Caco-2 (cell line): Measurements from ENCODE around the gene APEH. TPM values are rescaled to one million over a fixed set of nuclear protein-coding genes. Genes with fewer than 3 reads are reported as not detected.
A peak's percentile ranks its signal among the peaks of the same experiment; 100 is the strongest.

Experiments
- BruUV-seq: library from RNA; stranded (reverse); fragments of 400-500 nt; replicated peaks from 2 replicates; lab custom pipeline; 2021; lab: Mats Ljungman, UMichigan
- CTCF ChIA-PET: fragments of 300-600 bp; sonication (Branson Sonifier 250); formaldehyde crosslinking; loops from one replicate; lab custom pipeline; 2022; ENCODE audit warnings: antibody characterized with exemption; lab: Charles Lee
- POLR2A ChIA-PET: fragments of 300-600 bp; sonication (Branson Sonifier 250); formaldehyde crosslinking; loops from one replicate; lab custom pipeline; 2022; ENCODE audit warnings: antibody characterized with exemption; lab: Charles Lee
- DNase-seq, 2 experiments: peaks; one replicate each; pipeline versions ENCODE4 v3.0.0 to v3.0.0-alpha.2; 2020 to 2022
- H3K27me3 ChIP-seq: replicated peaks from 2 replicates; pipeline ENCODE4 v1.6.0; 2011; ENCODE audit warnings: low read length; ENCODE audit not compliant: control insufficient read depth, insufficient read depth
- H3K36me3 ChIP-seq: 2 replicates; pipeline ENCODE4 v1.5.1; 2011; ENCODE audit warnings: low read length; ENCODE audit not compliant: control insufficient read depth, insufficient read depth
- H3K4me1 ChIP-seq: fragments of 250-450 bp; sonication (Bioruptor Pico); 2 replicates; pipeline ENCODE4 v1.5.1; 2020; ENCODE audit warnings: mild to moderate bottlenecking
- H3K4me3 ChIP-seq: 2 replicates; pipeline ENCODE4 v1.5.1; 2011; ENCODE audit warnings: low read depth, mild to moderate bottlenecking, control low read depth, low read length
- H3K9me3 ChIP-seq: fragments of 250-450 bp; sonication (Bioruptor Pico); 2 replicates; pipeline ENCODE4 v1.5.1; 2020; ENCODE audit warnings: mild to moderate bottlenecking, moderate library complexity
- H3K27ac Mint-ChIP-seq: one replicate; pipeline ENCODE4 v1.8.0; 2022; ENCODE audit warnings: mixed read lengths; ENCODE audit not compliant: unreplicated experiment
- H3K27me3 Mint-ChIP-seq: one replicate; pipeline ENCODE4 v1.8.0; 2022; ENCODE audit warnings: mixed read lengths; ENCODE audit not compliant: insufficient read depth, unreplicated experiment
- H3K36me3 Mint-ChIP-seq: one replicate; pipeline ENCODE4 v1.8.0; 2022; ENCODE audit warnings: mild to moderate bottlenecking, mixed read lengths; ENCODE audit not compliant: insufficient read depth, unreplicated experiment
- H3K4me1 Mint-ChIP-seq: one replicate; pipeline ENCODE4 v1.8.0; 2022; ENCODE audit warnings: low read depth, mixed read lengths; ENCODE audit not compliant: unreplicated experiment
- H3K4me3 Mint-ChIP-seq: one replicate; pipeline ENCODE4 v1.8.0; 2022; ENCODE audit warnings: mild to moderate bottlenecking, moderate library complexity, mixed read lengths; ENCODE audit not compliant: unreplicated experiment
- H3K9me3 Mint-ChIP-seq: one replicate; pipeline ENCODE4 v1.8.0; 2022; ENCODE audit warnings: mixed read lengths; ENCODE audit not compliant: unreplicated experiment
- CTCF ChIP-seq, 2 experiments: fragments of 200-600 bp in 1 of 2; IDR thresholded peaks; 1 replicate in 1 of 2; 2 replicates in 1 of 2; pipeline versions ENCODE4 v1.5.1 to v1.8.0; 2011 to 2022; ENCODE audit warnings: antibody characterized with exemption in 1 of 2, control low read depth in 1 of 2, inconsistent platforms in 1 of 2, low read depth in 1 of 2, low read length in 1 of 2, mild to moderate bottlenecking in 1 of 2, moderate library complexity in 1 of 2; ENCODE audit not compliant: insufficient read depth in 1 of 2, severe bottlenecking in 1 of 2, unreplicated experiment in 1 of 2
- intact Hi-C: fragments of 100-400 bp; cut with micrococcal nuclease; formaldehyde crosslinking; loops from one replicate; pipeline ENCODE4 v1.10.0; 2022; ENCODE audit not compliant: unreplicated experiment
- total RNA-seq: library from RNA; stranded (reverse); gene quantifications from 2 replicates; pipeline ENCODE4 v1.2.3, GENCODE V29; 2022

Gene APEH
- total RNA-seq, 1 experiment from 2014 or later = 236 TPM

GRCh38 chr3:49721896-49722781 lies 48.0 kb downstream of the APEH start:
- POLR2A ChIA-PET = no interaction called here

GRCh38 chr3:49722896-49723295 lies 48.7 kb downstream of the APEH start:
- intact Hi-C loops = loop anchor here (5.0 kb wide), 1 partner anchor 64 kb away; the partner anchor contains the start of gene IP6K1
- no peak for TF ChIP-seq CTCF (IDR thresholded peaks at IDR 0.05; ENCODE audit: insufficient read depth in 1 of 2, low read depth in 1 of 2, low read length in 1 of 2, severe bottlenecking in 1 of 2, unreplicated experiment in 1 of 2)
- H3K9me3 Mint-ChIP-seq = no peaks in the 10 kb centered on the region
- Histone ChIP-seq H3K36me3 (peaks cover 4% of the 10 kb centered on the region), H3K4me1 (peaks cover 9% of the 10 kb centered on the region), H3K4me3 (peak overlapping the region; percentile 99), H3K27me3 (no peaks in the 10 kb centered on the region), H3K9me3 (no peaks in the 10 kb centered on the region)
- peaks cover 75% of the 10 kb centered on the region for H3K36me3 Mint-ChIP-seq
- peak overlapping the region; percentile 92 for H3K27ac Mint-ChIP-seq
- BruUV-seq = no TSS peak
- no peaks in the 10 kb centered on the region for H3K27me3 Mint-ChIP-seq
- ChIA-PET CTCF (interaction anchor here (0.9 to 1.8 kb wide), 4 partner anchors 80 to 183 kb away, joined by 3 to 4 read pairs (median 4); partner anchors contain the start of gene INKA1), POLR2A (no interaction called here)
- H3K4me1 Mint-ChIP-seq = peaks cover 7% of the 10 kb centered on the region
- H3K4me3 Mint-ChIP-seq = peak overlapping the region; percentile 79
- DNase-seq = peak in 1 of 2 experiments; percentile 36

More at GRCh38 chr3:49721896-49722781, 48.0 kb downstream of the APEH start:
- no peaks in the 10 kb centered on the region for H3K27me3 ChIP-seq
- Mint-ChIP-seq H3K4me1 (peaks cover 7% of the 10 kb centered on the region), H3K9me3 (no peaks in the 10 kb centered on the region), H3K36me3 (peaks cover 73% of the 10 kb centered on the region), H3K27me3 (no peaks in the 10 kb centered on the region), H3K4me3 (peak overlapping the region; percentile 79), H3K27ac (peak overlapping the region; percentile 92)
- H3K4me3 ChIP-seq = no peak overlapping the region
- BruUV-seq = no TSS peak
- DNase-seq = no peak
- intact Hi-C loops = loop anchor here (5.0 kb wide), 1 partner anchor 65 kb away; the partner anchor contains the start of gene IP6K1
- peaks cover 4% of the 10 kb centered on the region for H3K36me3 ChIP-seq
- H3K9me3 ChIP-seq = no peaks in the 10 kb centered on the region
- TF ChIP-seq CTCF (IDR thresholded peaks at IDR 0.05; ENCODE audit: insufficient read depth in 1 of 2, low read depth in 1 of 2, low read length in 1 of 2, severe bottlenecking in 1 of 2, unreplicated experiment in 1 of 2) = no peak
- H3K4me1 ChIP-seq = peaks cover 9% of the 10 kb centered on the region
- CTCF ChIA-PET = interaction anchor here (0.9 to 1.8 kb wide), 3 partner anchors 81 to 182 kb away, joined by 3 to 4 read pairs (median 4); partner anchors contain the start of gene INKA1

DNA sequence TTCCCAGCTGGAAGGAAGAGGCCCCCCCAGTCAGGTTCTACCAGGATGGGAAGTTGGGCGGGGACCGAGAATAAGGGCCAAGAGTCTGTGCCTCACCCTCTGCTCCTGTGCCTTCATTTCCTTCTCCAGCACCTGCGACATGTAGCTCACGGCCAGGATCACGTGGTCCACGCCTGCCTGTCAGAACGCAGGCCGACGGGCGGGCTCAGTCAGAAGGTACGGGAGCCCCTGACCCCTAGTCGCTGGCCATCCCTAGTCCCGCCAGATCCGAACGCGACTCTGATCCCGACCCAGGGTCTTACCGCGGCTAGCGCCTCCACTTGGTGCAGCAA lies 49.1 kb downstream of the APEH start:
- Histone ChIP-seq H3K27me3 (no peaks in the 10 kb centered on the region), H3K4me3 (peak overlapping the region; percentile 99), H3K9me3 (no peaks in the 10 kb centered on the region), H3K36me3 (peaks cover 4% of the 10 kb centered on the region), H3K4me1 (peaks cover 9% of the 10 kb centered on the region)
- intact Hi-C loops = loop anchor here (5.0 kb wide), 1 partner anchor 64 kb away; the partner anchor contains the start of gene IP6K1
- TF ChIP-seq CTCF (IDR thresholded peaks at IDR 0.05; ENCODE audit: insufficient read depth in 1 of 2, low read depth in 1 of 2, low read length in 1 of 2, severe bottlenecking in 1 of 2, unreplicated experiment in 1 of 2) = no peak
- BruUV-seq = no TSS peak
- Mint-ChIP-seq H3K27ac (peak overlapping the region; percentile 92), H3K4me1 (peaks cover 7% of the 10 kb centered on the region), H3K9me3 (no peaks in the 10 kb centered on the region), H3K27me3 (no peaks in the 10 kb centered on the region), H3K36me3 (peaks cover 76% of the 10 kb centered on the region), H3K4me3 (peak overlapping the region; percentile 79)
- peak; percentile 67 to 73 for DNase-seq
- CTCF ChIA-PET = interaction anchor here (1.2 to 1.8 kb wide), 3 partner anchors 80 to 184 kb away, joined by 3 to 4 read pairs (median 4); partner anchors contain the start of gene INKA1
- POLR2A ChIA-PET = no interaction called here
